GM12892 (cell line): ENCODE results near the gene CYLC1.

Experiments
- POLR2A ChIP-seq: IDR thresholded peaks from 2 replicates; pipeline ENCODE4 v1.6.1; 2011; ENCODE audit warnings: low read depth, low read length, control low read depth
- POLR2AphosphoS5 ChIP-seq: IDR thresholded peaks from 2 replicates; pipeline ENCODE4 v1.6.1; 2011; ENCODE audit warnings: low read depth, low read length, control low read depth
- TAF1 ChIP-seq: IDR thresholded peaks from 2 replicates; pipeline ENCODE4 v1.6.1; 2011; ENCODE audit warnings: low read depth, mild to moderate bottlenecking, control low read depth, low read length, borderline replicate concordance

DNA sequence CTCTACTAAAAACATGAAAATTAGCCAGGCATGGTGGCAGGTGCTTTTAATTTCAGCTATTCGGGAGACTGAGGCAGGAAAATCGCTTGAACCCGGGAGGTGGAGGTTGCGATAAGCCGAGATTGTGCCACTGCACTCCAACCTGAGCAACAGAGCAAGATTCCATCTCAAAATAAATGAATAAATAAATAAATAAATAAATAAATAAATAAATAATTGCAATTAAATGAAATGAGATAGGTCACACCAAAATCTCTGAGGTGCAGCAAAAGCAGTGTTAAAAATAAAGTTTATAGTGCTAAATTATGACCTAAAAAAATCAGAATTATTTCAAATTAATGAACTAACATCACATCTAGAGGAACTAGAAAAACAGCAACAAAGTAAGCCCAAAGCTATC is 13.6 kb upstream of the CYLC1 start:
- TF ChIP-seq TAF1 = no peak
- no peak for TF ChIP-seq POLR2A
- no peak for TF ChIP-seq POLR2AphosphoS5
